GM19238 (cell line): ENCODE measurements around the gene CSMD2.

Experiments used
- DNase-seq: peaks from one replicate; pipeline ENCODE4 v3.0.0; 2011; ENCODE audit warnings: low spot score; ENCODE audit not compliant: insufficient read length

Gene CSMD2

GRCh38 chr1:33569331-33569730 is 595.7 kb downstream of the CSMD2 start:
- DNase-seq, result no peak

DNA sequence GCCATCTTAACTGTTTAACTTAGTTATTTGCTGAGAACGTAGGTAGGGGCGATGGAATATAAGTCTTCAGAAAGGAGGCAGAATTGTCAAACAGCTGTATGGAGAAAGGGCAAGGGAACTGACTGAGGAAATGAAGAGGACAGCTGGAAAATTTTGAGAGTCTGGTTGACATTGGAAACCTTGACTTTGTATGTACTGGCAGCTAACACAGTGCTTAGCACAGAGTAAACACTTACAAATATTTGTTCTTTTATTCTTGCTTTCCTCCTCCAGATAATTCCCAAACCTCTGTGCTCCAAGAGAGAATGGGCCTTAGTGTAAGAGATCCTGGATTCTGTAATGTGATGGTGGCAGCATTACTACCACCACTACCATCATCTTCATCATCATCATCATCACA is 601.3 kb downstream of the CSMD2 start:
- no peak for DNase-seq

- no peak for DNase-seq
These were observed 602.5 kb downstream of the CSMD2 start for GRCh38 chr1:33562563-33562962.

DNA sequence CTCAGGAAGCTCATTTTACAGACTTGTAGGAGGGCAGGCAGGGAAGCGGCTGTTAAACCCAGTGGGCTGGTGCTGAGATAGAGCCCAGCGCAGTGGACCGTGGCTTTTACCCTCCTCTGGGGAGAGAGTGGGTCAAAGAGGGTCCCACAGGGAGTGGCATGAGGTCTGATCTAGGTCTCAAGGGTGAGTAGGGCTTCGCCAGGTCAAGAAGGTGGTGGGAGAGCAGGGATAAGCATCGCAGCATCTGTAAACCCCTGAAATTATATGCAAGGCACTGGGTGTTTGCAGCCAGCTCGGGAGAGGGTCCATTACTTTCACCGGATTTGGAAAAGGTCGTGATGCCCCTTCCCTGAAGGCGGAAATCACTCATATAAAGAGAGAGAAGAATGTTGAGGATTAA is 603.5 kb downstream of the CSMD2 start:
- no peak for DNase-seq

- no peak for DNase-seq
These were observed 604.4 kb downstream of the CSMD2 start for GRCh38 chr1:33560680-33561079.

DNA sequence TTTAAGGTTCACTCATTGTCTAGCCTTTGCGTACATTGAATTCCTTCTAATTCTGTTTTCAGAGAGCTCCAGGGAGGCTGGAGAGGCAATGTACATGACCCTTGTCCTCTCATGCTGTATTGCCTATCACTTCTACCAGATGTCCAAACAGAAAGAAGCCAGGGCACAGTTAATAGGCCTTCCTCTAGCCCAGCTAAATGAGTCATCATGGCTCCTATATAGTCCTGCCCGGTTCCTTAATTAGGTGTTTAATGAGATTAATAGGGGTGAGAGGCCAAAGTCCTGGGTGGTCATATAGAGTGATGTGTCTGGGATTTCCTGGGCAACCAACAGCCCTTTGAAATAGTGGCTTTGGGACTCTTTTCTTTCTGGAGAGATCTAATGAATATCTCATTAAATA is 616.3 kb downstream of the CSMD2 start:
- DNase-seq, result no peak

DNA sequence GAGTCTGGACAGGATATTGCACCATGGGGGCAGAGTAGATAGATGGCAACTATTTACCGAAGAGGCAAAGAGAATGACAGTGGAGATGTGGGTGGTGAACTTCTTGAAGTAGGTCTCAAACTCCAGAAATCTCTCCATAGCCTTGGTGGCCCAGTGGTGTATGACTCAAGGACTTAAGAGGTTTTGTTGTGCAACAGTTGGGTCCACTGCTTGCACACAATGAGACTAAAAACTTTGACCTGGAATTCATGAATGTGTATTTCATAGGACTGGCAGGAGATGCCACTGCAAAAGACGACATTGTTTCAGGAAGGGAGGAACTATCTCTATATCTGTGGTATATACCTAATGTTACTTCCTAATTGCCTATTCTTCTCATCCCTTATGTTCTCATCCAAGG is 616.7 kb downstream of the CSMD2 start:
- no peak for DNase-seq

DNA sequence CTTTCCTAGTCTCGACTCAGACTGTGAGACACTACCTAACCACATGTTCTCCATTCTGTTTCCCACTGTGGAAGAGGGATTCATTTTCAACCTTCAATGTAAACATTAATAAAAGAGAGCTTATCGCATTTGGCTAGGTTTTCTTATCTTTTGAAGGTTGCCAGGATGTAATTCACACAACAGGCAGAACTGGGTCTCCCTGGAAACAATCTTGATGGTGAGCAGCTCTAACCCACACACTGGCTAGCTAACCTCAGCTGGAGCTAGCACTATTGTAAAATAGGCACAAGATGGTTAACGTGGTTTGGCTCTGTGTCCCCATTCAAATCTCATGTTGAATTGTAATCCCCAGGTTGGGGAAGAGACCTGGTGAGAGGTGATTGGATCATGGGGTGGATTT is 617.5 kb downstream of the CSMD2 start:
- no peak for DNase-seq

DNA sequence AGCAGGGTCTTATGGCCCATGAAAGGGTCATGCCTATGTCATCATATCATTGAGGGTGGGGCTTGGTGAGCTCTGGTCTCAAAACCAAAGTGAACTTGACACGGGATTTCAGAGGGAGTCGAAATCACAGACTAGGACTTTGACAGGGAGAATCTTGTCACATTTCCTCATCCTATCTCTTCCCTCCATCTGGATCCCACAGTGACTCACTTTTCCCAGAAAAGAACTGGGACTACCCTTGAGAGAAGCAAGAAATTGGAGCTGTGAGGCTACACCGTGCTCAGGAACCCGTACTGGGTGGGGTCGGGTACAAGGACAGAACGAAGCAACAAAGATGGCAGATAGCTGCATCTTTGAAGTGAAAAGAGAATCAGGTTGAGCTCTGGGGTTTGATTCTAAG is 623.1 kb downstream of the CSMD2 start:
- DNase-seq, result no peak

- no peak for DNase-seq
These were observed 627.1 kb downstream of the CSMD2 start for GRCh38 chr1:33537885-33538284.

GRCh38 chr1:33535334-33535733 is 629.7 kb downstream of the CSMD2 start:
- DNase-seq, result no peak

- DNase-seq, result no peak
These were observed 632.1 kb downstream of the CSMD2 start for GRCh38 chr1:33532936-33533335.

DNA sequence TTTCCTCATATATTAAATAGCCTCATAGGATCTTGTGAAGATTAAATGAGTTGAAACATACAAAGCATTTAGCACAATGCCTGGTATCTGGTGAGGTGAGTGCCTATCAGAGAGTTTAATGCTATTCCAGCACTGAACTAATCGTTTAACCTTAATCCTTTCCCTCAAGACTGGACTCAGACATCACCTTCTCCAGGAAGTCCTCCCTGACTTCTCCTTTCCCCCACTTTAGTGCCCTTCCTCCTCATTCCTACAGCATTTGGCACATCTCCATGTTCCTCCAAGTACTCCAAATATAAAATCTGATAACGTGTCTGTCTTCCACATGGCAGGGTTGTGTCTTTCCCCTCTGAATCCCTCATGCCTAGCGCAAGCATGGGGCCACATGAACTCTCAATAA is 632.8 kb downstream of the CSMD2 start:
- DNase-seq, result no peak

GRCh38 chr1:33529957-33530356 is 635.1 kb downstream of the CSMD2 start:
- no peak for DNase-seq

- DNase-seq, result no peak
These were observed 637.1 kb downstream of the CSMD2 start for GRCh38 chr1:33527934-33528333.

DNA sequence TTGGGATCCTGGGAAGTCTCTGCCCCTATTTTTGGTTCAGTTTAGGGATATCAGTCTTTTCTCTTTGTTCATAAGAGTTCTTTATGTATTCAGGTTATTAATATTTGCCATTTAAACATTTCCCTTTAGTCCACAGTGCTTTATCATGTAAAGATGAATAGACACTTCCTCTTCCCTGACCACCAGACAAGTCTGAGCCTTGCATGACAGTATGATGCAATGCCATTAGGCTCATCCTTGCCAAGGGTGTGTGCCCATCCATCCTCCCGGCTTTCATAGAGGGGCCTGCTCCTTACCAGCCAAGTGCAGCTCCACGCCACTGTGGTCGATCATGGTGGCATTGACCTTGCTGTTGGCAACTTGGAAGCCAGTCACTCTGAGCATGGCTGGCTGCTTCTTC is 640.4 kb downstream of the CSMD2 start:
- DNase-seq, result no peak

- no peak for DNase-seq
These were observed 645.7 kb downstream of the CSMD2 start for GRCh38 chr1:33519240-33519884.

GRCh38 chr1:33517596-33518250 is 647.3 kb downstream of the CSMD2 start:
- DNase-seq, result no peak

DNA sequence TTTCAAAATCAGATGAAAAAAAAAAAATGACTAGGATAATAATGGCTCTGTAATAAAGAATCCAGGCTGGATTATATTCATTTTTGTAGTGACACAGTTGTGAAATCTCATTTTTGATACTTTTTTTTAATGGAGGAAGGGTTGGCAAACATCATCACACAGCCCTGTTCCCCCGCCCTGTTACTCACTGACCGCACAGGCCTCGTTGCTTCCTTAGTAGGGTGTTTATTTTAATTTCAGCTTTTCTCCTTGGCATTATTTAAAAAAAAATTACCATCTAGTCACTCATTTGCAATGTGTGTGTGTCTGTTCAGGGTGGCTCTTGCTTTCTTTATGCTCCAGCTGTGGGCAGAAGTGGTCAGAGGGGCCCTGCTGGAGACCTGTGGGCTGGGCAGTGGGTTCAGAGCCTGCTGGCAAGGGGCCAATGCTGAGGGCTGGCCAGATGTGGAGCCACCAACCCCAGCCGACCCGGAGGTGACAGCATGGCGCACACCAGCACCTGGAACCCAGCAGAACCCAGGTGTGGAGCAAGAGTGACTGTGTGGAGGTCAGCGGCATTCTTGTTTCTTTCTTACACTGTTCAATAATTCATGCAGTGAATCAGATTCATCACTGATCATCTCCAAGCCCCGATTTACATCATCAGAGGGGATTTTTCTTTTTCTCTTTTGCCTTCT is 648.0 kb downstream of the CSMD2 start:
- DNase-seq, result no peak

DNA sequence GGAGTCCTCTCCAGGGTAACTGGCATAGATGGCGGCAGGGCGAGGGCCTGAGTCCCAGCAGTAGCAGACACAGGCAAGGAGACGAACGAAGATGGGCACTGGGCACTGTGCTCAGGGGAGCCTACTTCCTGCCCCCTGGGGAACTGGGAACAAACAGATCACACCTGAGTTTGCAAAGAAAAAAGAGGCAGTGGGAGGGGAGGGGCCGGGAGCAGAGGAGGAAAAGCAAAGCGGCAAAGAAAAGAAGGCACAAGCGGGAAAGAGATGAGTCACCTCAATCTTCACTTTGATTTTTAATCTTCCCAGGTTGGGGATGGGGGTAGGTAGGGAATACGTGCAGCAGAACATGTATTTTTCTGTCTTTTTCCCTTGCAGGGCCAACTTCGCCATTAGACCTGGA is 648.6 kb downstream of the CSMD2 start:
- DNase-seq, result no peak

GRCh38 chr1:33515607-33516006 is 649.4 kb downstream of the CSMD2 start:
- DNase-seq, result no peak

- no peak for DNase-seq
These were observed 649.9 kb downstream of the CSMD2 start for GRCh38 chr1:33515112-33515511.
